ENCODE measurements around the gene PAPLN.

DNA sequence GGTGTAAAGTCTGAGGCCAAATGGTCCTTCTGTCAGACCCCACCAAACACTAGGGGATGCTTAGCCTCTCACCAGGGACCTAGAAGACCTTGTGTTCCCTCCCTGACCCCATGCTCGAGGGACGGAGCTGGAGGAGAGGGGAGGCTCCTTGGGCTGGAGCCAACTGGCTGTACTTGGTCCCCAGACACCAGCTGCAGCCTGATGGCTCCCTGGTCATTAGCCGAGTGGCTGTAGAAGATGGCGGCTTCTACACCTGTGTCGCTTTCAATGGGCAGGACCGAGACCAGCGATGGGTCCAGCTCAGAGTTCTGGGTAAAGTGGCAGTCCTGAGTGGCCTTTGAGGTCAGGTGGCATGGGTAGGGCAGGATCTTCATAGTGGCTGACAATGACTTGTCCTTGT, 29.0 kb downstream of the PAPLN start:
- TF ChIP-seq POLR2A (IDR thresholded peaks at IDR 0.05) = no peak
- no peak for TF ChIP-seq EP300 (IDR thresholded peaks at IDR 0.05; ENCODE audit: low read depth)
- TF ChIP-seq CTCF (IDR thresholded peaks at IDR 0.05) = no peak
